ENCODE data around the gene SYPL2.
"Not testable (repeated sequence)": the region's sequence is repeated elsewhere in the genome, so short reads cannot be mapped to it uniquely, and the experiment has no call there.

SYPL2 gene

GRCh38 chr1:109466452-109467300 lies at the start of gene SYPL2:
Gene SYPL2 (plus strand): TSS chr1:109466546. CDS start chr1:109466844, 298 bp downstream.
- peak; percentile 55 for DNase-seq (ENCODE audit: low spot score)

- no peak for DNase-seq (ENCODE audit: low spot score)
Observed at GRCh38 chr1:109423498-109423897, 42.8 kb upstream of the SYPL2 start.

- DNase-seq (ENCODE audit: low spot score), result peak; percentile 43
Observed at GRCh38 chr1:109425391-109426280, 40.7 kb upstream of the SYPL2 start.

GRCh38 chr1:109426281-109427170 lies 39.8 kb upstream of the SYPL2 start, which contains the start of gene PSMA5:
Gene PSMA5 (minus strand): TSS chr1:109426448. CDS start chr1:109426330, 118 bp downstream.
- DNase-seq (ENCODE audit: low spot score), result peak; percentile 96

- DNase-seq (ENCODE audit: low spot score), result no peak
Observed at GRCh38 chr1:109427171-109427467, 39.2 kb upstream of the SYPL2 start.

GRCh38 chr1:109432336-109432735 lies 34.0 kb upstream of the SYPL2 start:
- no peak for DNase-seq (ENCODE audit: low spot score)

- no peak for DNase-seq (ENCODE audit: low spot score)
Observed at GRCh38 chr1:109433322-109433721, 33.0 kb upstream of the SYPL2 start.

- DNase-seq (ENCODE audit: low spot score), result no peak
Observed at GRCh38 chr1:109434484-109434883, 31.9 kb upstream of the SYPL2 start.

- peak; percentile 83 for DNase-seq (ENCODE audit: low spot score)
Observed at GRCh38 chr1:109438798-109439297, 27.5 kb upstream of the SYPL2 start.

- DNase-seq (ENCODE audit: low spot score), result no peak
Observed at GRCh38 chr1:109441069-109441468, 25.3 kb upstream of the SYPL2 start.

GRCh38 chr1:109443476-109443875 lies 22.9 kb upstream of the SYPL2 start:
- DNase-seq (ENCODE audit: low spot score), result no peak

- no peak for DNase-seq (ENCODE audit: low spot score)
Observed at GRCh38 chr1:109444346-109444745, 22.0 kb upstream of the SYPL2 start.

- not testable (repeated sequence) for DNase-seq (ENCODE audit: low spot score)
Observed at GRCh38 chr1:109445949-109446695, 20.2 kb upstream of the SYPL2 start.

- DNase-seq (ENCODE audit: low spot score), result no peak
Observed at GRCh38 chr1:109447524-109447923, 18.8 kb upstream of the SYPL2 start.

GRCh38 chr1:109454497-109455133 lies 11.7 kb upstream of the SYPL2 start:
- no peak for DNase-seq (ENCODE audit: low spot score)

GRCh38 chr1:109457819-109458218 lies 8.5 kb upstream of the SYPL2 start:
- DNase-seq (ENCODE audit: low spot score), result no peak

GRCh38 chr1:109466125-109466451 lies 258 bp upstream of the SYPL2 start:
- DNase-seq (ENCODE audit: low spot score), result no peak

GRCh38 chr1:109467301-109467777 lies 993 bp downstream of the SYPL2 start:
- no peak for DNase-seq (ENCODE audit: low spot score)

GRCh38 chr1:109468061-109468460 lies 1.7 kb downstream of the SYPL2 start:
- no peak for DNase-seq (ENCODE audit: low spot score)

GRCh38 chr1:109468903-109469302 lies 2.6 kb downstream of the SYPL2 start:
- DNase-seq (ENCODE audit: low spot score), result no peak

GRCh38 chr1:109470245-109470644 lies 3.9 kb downstream of the SYPL2 start:
- DNase-seq (ENCODE audit: low spot score), result no peak
